Measurements from ENCODE around the gene IDH3G.

DNA sequence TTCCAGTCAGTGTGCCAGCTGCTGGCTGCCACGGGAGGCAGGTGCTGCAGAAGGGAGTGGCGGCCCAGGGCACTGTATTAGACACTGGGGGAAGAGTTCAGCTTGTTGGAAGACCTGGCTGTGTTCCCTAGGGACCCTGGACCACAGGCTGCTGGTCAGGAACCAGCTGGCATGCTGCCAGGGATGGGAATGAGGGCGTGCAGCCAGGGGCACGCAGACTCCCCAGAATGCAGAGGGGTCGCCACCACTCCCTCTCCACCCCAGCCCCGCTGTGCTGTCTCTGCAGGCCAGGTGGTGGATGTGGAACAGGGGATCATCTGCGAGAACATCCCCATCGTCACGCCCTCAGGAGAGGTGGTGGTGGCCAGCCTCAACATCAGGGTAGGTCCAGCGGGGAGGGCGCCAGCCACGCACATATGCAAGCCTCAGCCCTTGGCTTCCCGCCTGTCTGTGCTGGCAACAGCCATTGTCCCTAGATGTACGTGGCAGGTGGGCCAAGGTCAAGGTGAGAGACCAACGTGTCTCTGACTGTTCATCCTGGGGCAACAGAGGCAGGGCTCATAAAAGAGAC lies 57.2 kb downstream of the IDH3G start:
- TF ChIP-seq CTCF (conservative IDR thresholded peaks at IDR 0.05; ENCODE audit: low read depth in 2 of 2) (no peak), POLR2AphosphoS5 (IDR thresholded peaks at IDR 0.05; ENCODE audit: low read depth) (no peak)
